Esophagus squamous epithelium (tissue), 4 donors: Measurements from ENCODE around the gene ATP10A.

Experiments used
- CTCF ChIP-seq, 6 experiments: fragments of 450-650 bp in 4 of 6; fragments of 200-600 bp in 2 of 6; sonication (generic) in 2 of 6; IDR thresholded peaks; one replicate each; pipeline ENCODE4 v1.5.1; 2016 to 2019; ENCODE audit warnings: antibody characterized with exemption in 6 of 6, mild to moderate bottlenecking in 4 of 6, moderate library complexity in 4 of 6
- POLR2A ChIP-seq, 4 donors: fragments of 450-650 bp; IDR thresholded peaks; one replicate each; pipeline ENCODE4 v1.6.1; 2017; ENCODE audit warnings: antibody characterized with exemption in 4 of 4, mild to moderate bottlenecking in 4 of 4, moderate library complexity in 3 of 4

GRCh38 chr15:25875566-25875965, 12.4 kb upstream of the ATP10A start:
- TF ChIP-seq CTCF (IDR thresholded peaks at IDR 0.05) (no peak), POLR2A (IDR thresholded peaks at IDR 0.05) (no peak)
